HepG2 (cell line): ENCODE data around the gene ANKRD11. TPM values are rescaled to one million over a fixed set of nuclear protein-coding genes. Genes with fewer than 3 reads are reported as not detected.

Experiments
- ATAC-seq: fragments of 200-7000 bp; cut with Tn5 transposase; 3 replicates; pipeline ENCODE4 v1.9.1; 2020; ENCODE audit warnings: mild to moderate bottlenecking, moderate library complexity
- BruUV-seq: library from RNA; stranded (reverse); fragments of 400-500 nt; replicated peaks from 2 replicates; lab custom pipeline; 2021; lab: Mats Ljungman, UMichigan
- CTCF ChIA-PET: fragments of 300-600 bp; formaldehyde crosslinking; extraction: SDS; loops from one replicate; lab custom pipeline; 2021; ENCODE audit warnings: low total read pairs, inconsistent platforms, low intra/inter-chr PET ratio; lab: Yijun Ruan, JAX
- POLR2A ChIA-PET: fragments of 350-600 bp; sonication (Branson Sonifier 250); formaldehyde crosslinking; loops from one replicate; lab custom pipeline; 2020; ENCODE audit warnings: antibody characterized with exemption, inconsistent platforms; lab: Yijun Ruan, JAX
- DNase-seq: peaks from one replicate; pipeline ENCODE4 v3.0.0-alpha.2; 2015; ENCODE audit warnings: low spot score
- FAIRE-seq: peaks from 3 replicates; lab custom pipeline; 2011; peaks lifted over from hg19 to GRCh38; lab: Jason Lieb, UNC
- H2AFZ ChIP-seq: one replicate; pipeline ENCODE4 v1.6.1; 2011; ENCODE audit warnings: low read length, inconsistent platforms
- H3K27ac ChIP-seq: fragments of 300-600 bp; 3 replicates; pipeline ENCODE4 v1.8.0; 2011; ENCODE audit warnings: mixed run types, mild to moderate bottlenecking, mixed read lengths, low read length, inconsistent platforms; ENCODE audit not compliant: insufficient read depth; ENCODE audit errors: extremely low read length
- H3K27me3 ChIP-seq, 2 experiments: fragments of 200-600 bp in 1 of 2; 2 replicates in 1 of 2; 3 replicates in 1 of 2; pipeline versions ENCODE4 v1.6.0 to v1.8.0; 2011; ENCODE audit warnings: low read length in 2 of 2, mild to moderate bottlenecking in 2 of 2, moderate library complexity in 2 of 2, inconsistent platforms in 1 of 2; ENCODE audit not compliant: insufficient read depth in 2 of 2, control insufficient read depth in 1 of 2
- H3K36me3 ChIP-seq, 2 experiments: fragments of 200-600 bp in 1 of 2; replicated peaks in 1 of 2; 2 replicates in 1 of 2; 3 replicates in 1 of 2; pipeline versions ENCODE4 v1.5.1 to v1.8.0; 2011; ENCODE audit warnings: low read length in 2 of 2, inconsistent platforms in 1 of 2; ENCODE audit not compliant: insufficient read depth in 2 of 2, control insufficient read depth in 1 of 2
- H3K4me1 ChIP-seq: 2 replicates; pipeline ENCODE4 v1.5.1; 2012; ENCODE audit warnings: low read length, inconsistent platforms; ENCODE audit not compliant: insufficient read depth
- H3K4me2 ChIP-seq: 2 replicates; pipeline ENCODE4 v1.6.0; 2011; ENCODE audit warnings: low read depth, low read length, inconsistent platforms
- H3K4me3 ChIP-seq, 3 experiments: fragments of 200-600 bp in 1 of 3; sonication (generic), shearing (Covaris generic) in 1 of 3; replicated peaks in 1 of 3; 2 replicates each; pipeline ENCODE4 v1.5.1; 2011 to 2016; ENCODE audit warnings: low read length in 3 of 3, inconsistent platforms in 2 of 3, low read depth in 2 of 3, mild to moderate bottlenecking in 2 of 3, control low read depth in 1 of 3, mixed read lengths in 1 of 3; ENCODE audit not compliant: insufficient read depth in 1 of 3
- H3K79me2 ChIP-seq: one replicate; pipeline ENCODE4 v1.6.1; 2011; ENCODE audit warnings: low read length, inconsistent platforms; ENCODE audit not compliant: insufficient read depth
- H3K9ac ChIP-seq: 2 replicates; pipeline ENCODE4 v1.6.0; 2011; ENCODE audit warnings: mild to moderate bottlenecking, low read depth, low read length, inconsistent platforms; ENCODE audit not compliant: insufficient read depth
- H3K9me3 ChIP-seq: 2 replicates; pipeline ENCODE4 v1.5.1; 2012; ENCODE audit warnings: mild to moderate bottlenecking, low read length
- H4K20me1 ChIP-seq: 2 replicates; pipeline ENCODE4 v1.6.0; 2011; ENCODE audit warnings: inconsistent platforms, mild to moderate bottlenecking, low read length, moderate library complexity; ENCODE audit not compliant: insufficient read depth
- FIP1L1 ChIP-seq: fragments of 200-400 bp; formaldehyde crosslinking; IDR thresholded peaks from 2 replicates; pipeline ENCODE4 v1.6.1; 2018; ENCODE audit warnings: low read depth, mild to moderate bottlenecking, low read length, moderate library complexity, borderline replicate concordance; ENCODE audit not compliant: insufficient read depth
- HBP1 ChIP-seq: IDR thresholded peaks from 2 replicates; pipeline ENCODE4 v1.6.1; 2016; ENCODE audit warnings: low read depth, control low read depth
- HNF1A ChIP-seq, 2 experiments: sonication (generic) in 1 of 2; formaldehyde crosslinking in 1 of 2; IDR thresholded peaks; 2 replicates each; pipeline versions ENCODE4 v1.4.0 to v1.6.1; 2016 to 2020; ENCODE audit warnings: borderline replicate concordance in 1 of 2, low read depth in 1 of 2, mild to moderate bottlenecking in 1 of 2, missing genetic modification reagents in 1 of 2
- MYPOP ChIP-seq: sonication (generic); formaldehyde crosslinking; IDR thresholded peaks from 2 replicates; pipeline ENCODE4 v1.8.1; 2023; ENCODE audit warnings: mild to moderate bottlenecking, moderate library complexity, missing genetic modification reagents
- SETDB1 ChIP-seq: sonication (generic); formaldehyde crosslinking; IDR thresholded peaks from 2 replicates; pipeline ENCODE4 v1.5.1; 2020; ENCODE audit warnings: missing genetic modification reagents, mild to moderate bottlenecking, borderline replicate concordance
- ZNF138 ChIP-seq: sonication (generic); formaldehyde crosslinking; IDR thresholded peaks from 2 replicates; pipeline ENCODE4 v1.5.0; 2020; ENCODE audit warnings: mild to moderate bottlenecking, low read depth, missing genetic modification reagents
- ZNF432 ChIP-seq: sonication (generic); formaldehyde crosslinking; IDR thresholded peaks from 2 replicates; pipeline ENCODE4 v1.5.0; 2020; ENCODE audit warnings: missing genetic modification reagents, mild to moderate bottlenecking, borderline replicate concordance
- ZNF879 ChIP-seq: sonication (generic); formaldehyde crosslinking; IDR thresholded peaks from 2 replicates; pipeline ENCODE4 v1.8.1; 2023; ENCODE audit warnings: missing genetic modification reagents
- WGBS: methylation state at CpG from one replicate; pipeline ENCODE4 v1.1.6; 2017; ENCODE audit warnings: low lambda C conversion rate; 5-methylcytosine and 5-hydroxymethylcytosine counted together
- in situ Hi-C: cut with HindIII; loops from 2 replicates; pipeline ENCODE4 v1.10.0; 2017; ENCODE audit warnings: low pct_unique_long_range_greater_than_20kb; ENCODE audit not compliant: extremely low pct_ligation_motif_present
- intact Hi-C: fragments of 100-400 bp; cut with micrococcal nuclease; formaldehyde crosslinking; loops from one replicate; pipeline ENCODE4 v1.10.0; 2022; ENCODE audit not compliant: unreplicated experiment
- polyA plus RNA-seq, 8 experiments: library from polyadenylated mRNA; depleted of rRNA in 3 of 8; stranded (reverse) in 7 of 8; unstranded in 1 of 8; fragments of >200 nt; fragmentation: Illumina TruSeq in 4 of 8; extraction: Trizol in 4 of 8; gene quantifications; 2 replicates each; pipeline versions ENCODE4 v1.2.1 to v1.2.3, GENCODE V29; 2011 to 2016; ENCODE audit warnings: low read depth in 4 of 8, missing spikeins in 1 of 8, mixed read lengths in 1 of 8; ENCODE audit not compliant: insufficient read depth in 1 of 8
- total RNA-seq, 5 experiments: library from RNA; depleted of rRNA; stranded (reverse); fragments of >200 nt; fragmentation: Illumina TruSeq; extraction: Trizol; gene quantifications; 2 replicates each; pipeline ENCODE4 v1.2.3, GENCODE V29; 2016; ENCODE audit warnings: low read depth in 1 of 5

The ANKRD11 gene
- total and polyA plus RNA-seq, 2 of the 13 experiments (the other 11 are each of a cell fraction or from before 2014, with no cell fraction given), result 21.4 to 38.4 TPM

- TF ChIP-seq FIP1L1 (no peak), HNF1A (IDR thresholded peaks at IDR 0.05; ENCODE audit: low read depth) (no peak), HNF1A (CRISPR knock-in tag; IDR thresholded peaks at IDR 0.05; ENCODE audit: borderline replicate concordance) (no peak), MYPOP (CRISPR knock-in tag) (no peak)
These were observed 128.4 kb downstream of the ANKRD11 start (continued) for GRCh38 chr16:89361751-89362539.

DNA sequence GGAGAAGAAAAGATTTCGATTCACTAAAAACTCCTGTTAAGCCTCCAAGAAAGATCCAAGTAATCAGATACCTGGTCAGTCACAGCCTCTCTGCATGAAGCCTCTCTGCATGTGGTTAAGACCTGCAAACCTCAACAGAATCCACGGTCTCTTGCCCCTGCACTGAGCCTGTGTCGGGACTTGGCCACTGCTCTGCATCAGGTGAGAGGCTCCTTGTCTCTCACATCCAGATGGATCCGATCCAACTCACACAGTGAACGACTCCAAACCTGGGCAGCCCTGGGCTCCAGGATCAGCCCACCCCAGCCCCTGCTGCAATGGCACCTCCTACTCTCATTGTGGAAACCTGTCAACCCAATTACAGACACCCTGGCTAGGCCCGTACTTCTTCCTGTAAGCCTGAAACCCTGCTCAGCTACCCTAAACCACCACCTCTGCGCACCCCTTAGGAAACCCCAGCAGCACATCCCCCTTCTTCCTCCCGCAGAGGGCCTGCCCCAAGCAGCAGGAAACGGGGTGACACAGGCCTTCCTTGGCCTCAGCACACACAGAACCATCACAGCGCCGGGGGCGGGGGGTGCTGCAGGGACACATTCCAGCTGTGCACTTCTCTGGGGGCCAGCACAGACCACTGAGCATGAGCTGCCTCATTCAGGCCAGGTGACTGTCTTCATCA, 129.5 kb downstream of the ANKRD11 start:
- Histone ChIP-seq H3K4me2 (no peak overlapping the region), H3K27me3 (no peaks in the 10 kb centered on the region), H2AFZ (no peak overlapping the region), H3K79me2 (peaks cover 94% of the 10 kb centered on the region), H3K9ac (no peak overlapping the region), H3K4me3 (no peak overlapping the region), H3K36me3 (peaks cover 16 to 42% of the 10 kb centered on the region in 2 experiments), H3K9me3 (no peaks in the 10 kb centered on the region), H4K20me1 (peaks cover 96% of the 10 kb centered on the region), H3K27ac (no peak overlapping the region), H3K4me1 (peaks cover 51% of the 10 kb centered on the region)
- DNase-seq (no peak), ATAC-seq (no peak), FAIRE-seq (no peak)
- BruUV-seq, result no TSS peak
- POLR2A ChIA-PET, result no interaction called here
- in situ Hi-C loops (no loop called here), intact Hi-C loops (no loop called here)
- CTCF ChIA-PET, result no interaction called here
- WGBS, result 96% methylated on average over 11 of the region's 12 CpGs
- TF ChIP-seq HBP1 (CRISPR knock-in tag) (no peak), ZNF138 (CRISPR knock-in tag) (no peak), ZNF432 (CRISPR knock-in tag) (no peak), ZNF879 (CRISPR knock-in tag) (no peak), SETDB1 (CRISPR knock-in tag) (no peak)
